Naive thymus-derived CD4-positive, alpha-beta T cell (primary cell): ENCODE measurements around the gene GHRHR. TPM values are rescaled to one million over a fixed set of nuclear protein-coding genes. Genes with fewer than 3 reads are reported as not detected.

Experiments used
- ATAC-seq: fragments of 150-1000 bp; cut with Tn5 transposase; 2 replicates; pipeline ENCODE4 v1.10.0; 2021; ENCODE audit warnings: mild to moderate bottlenecking, moderate library complexity
- CTCF ChIA-PET: fragments of 350-600 bp; sonication (Branson Sonifier 250); formaldehyde crosslinking; loops from one replicate; lab custom pipeline; 2021; ENCODE audit warnings: antibody characterized with exemption; lab: Charles Lee
- POLR2A ChIA-PET: fragments of 350-600 bp; sonication (Branson Sonifier 250); formaldehyde crosslinking; loops from one replicate; lab custom pipeline; 2021; ENCODE audit warnings: antibody characterized with exemption, inconsistent platforms; lab: Charles Lee
- DNase-seq, 9 donors: peaks; one replicate each; pipeline versions ENCODE4 v3.0.0 to v3.0.0-alpha.2; 2020 to 2022; ENCODE audit warnings: mixed read lengths in 1 of 9
- H3K27ac ChIP-seq: one replicate; pipeline ENCODE4 v1.7.0; 2013; ENCODE audit warnings: mild to moderate bottlenecking, low read depth, low read length, moderate library complexity
- H3K27me3 ChIP-seq, 2 donors: one replicate each; pipeline ENCODE4 v1.7.0; 2013; ENCODE audit warnings: low read length in 2 of 2, mild to moderate bottlenecking in 2 of 2, moderate library complexity in 2 of 2; ENCODE audit not compliant: control insufficient read depth in 2 of 2, insufficient read depth in 2 of 2
- H3K36me3 ChIP-seq, 3 experiments: 1 replicate in 2 of 3; 2 replicates in 1 of 3; pipeline ENCODE4 v1.7.0; 2013; ENCODE audit warnings: low read length in 3 of 3, mild to moderate bottlenecking in 3 of 3, moderate library complexity in 1 of 3; ENCODE audit not compliant: insufficient read depth in 3 of 3, control insufficient read depth in 2 of 3
- H3K4me1 ChIP-seq, 2 donors: one replicate each; pipeline ENCODE4 v1.7.0; 2013; ENCODE audit warnings: low read length in 2 of 2, mild to moderate bottlenecking in 2 of 2, moderate library complexity in 1 of 2; ENCODE audit not compliant: control insufficient read depth in 2 of 2, insufficient read depth in 2 of 2
- H3K4me3 ChIP-seq: 2 replicates; pipeline ENCODE4 v1.7.0; 2013; ENCODE audit warnings: mild to moderate bottlenecking, low read length
- H3K9me3 ChIP-seq, 3 experiments: 1 replicate in 2 of 3; 2 replicates in 1 of 3; pipeline ENCODE4 v1.7.0; 2013; ENCODE audit warnings: low read length in 3 of 3; ENCODE audit not compliant: control insufficient read depth in 2 of 3
- H3K27ac Mint-ChIP-seq, 9 donors: one replicate each; pipeline ENCODE4 v1.8.0; 2020 to 2022; ENCODE audit warnings: mixed read lengths in 9 of 9, mild to moderate bottlenecking in 8 of 9, moderate library complexity in 5 of 9, inconsistent platforms in 2 of 9
- H3K27me3 Mint-ChIP-seq, 5 donors: one replicate each; pipeline ENCODE4 v1.8.0; 2021 to 2022; ENCODE audit warnings: mixed read lengths in 5 of 5, mild to moderate bottlenecking in 1 of 5
- H3K36me3 Mint-ChIP-seq, 5 donors: one replicate each; pipeline ENCODE4 v1.8.0; 2020 to 2022; ENCODE audit warnings: mixed read lengths in 5 of 5, mild to moderate bottlenecking in 3 of 5, inconsistent platforms in 1 of 5
- H3K4me1 Mint-ChIP-seq, 7 donors: one replicate each; pipeline ENCODE4 v1.8.0; 2020 to 2022; ENCODE audit warnings: mixed read lengths in 7 of 7, mild to moderate bottlenecking in 3 of 7, inconsistent platforms in 1 of 7
- H3K4me3 Mint-ChIP-seq, 10 donors: one replicate each; pipeline ENCODE4 v1.8.0; 2020 to 2022; ENCODE audit warnings: mild to moderate bottlenecking in 10 of 10, mixed read lengths in 10 of 10, moderate library complexity in 6 of 10, inconsistent platforms in 2 of 10
- H3K9me3 Mint-ChIP-seq, 11 donors: one replicate each; pipeline ENCODE4 v1.8.0; 2020 to 2022; ENCODE audit warnings: mixed read lengths in 11 of 11, mild to moderate bottlenecking in 4 of 11, inconsistent platforms in 1 of 11, moderate library complexity in 1 of 11
- intact Hi-C, 2 donors: fragments of 100-400 bp; cut with micrococcal nuclease; formaldehyde crosslinking; loops; one replicate each; pipeline ENCODE4 v1.15.1; 2023
- polyA plus RNA-seq, 2 donors: library from polyadenylated mRNA; unstranded; fragments of 300-500 nt; fragmentation: Illumina TruSeq; gene quantifications; one replicate each; pipeline ENCODE4 v1.2.3, GENCODE V29; 2021
- total RNA-seq, 6 experiments: library from RNA in 5 of 6; stranded (reverse) in 5 of 6; gene quantifications; 1 replicate in 5 of 6; 2 replicates in 1 of 6; pipeline ENCODE4 v1.2.3 and lab custom pipeline; 2021 to 2026

Gene GHRHR
- total and polyA plus RNA-seq, 7 experiments from 2014 or later: not detected

GRCh38 chr7:30923009-30923773 is 40.6 kb upstream of the GHRHR start:
- Histone ChIP-seq H3K36me3 (no peaks in the 10 kb centered on the region), H3K9me3 (no peaks in the 10 kb centered on the region), H3K4me1 (no peaks in the 10 kb centered on the region), H3K27me3 (no peaks in the 10 kb centered on the region), H3K4me3 (no peak overlapping the region), H3K27ac (no peak overlapping the region)
- peaks cover 0 to 2% (median 0%) of the 10 kb centered on the region in 7 donors for H3K4me1 Mint-ChIP-seq
- H3K27me3 Mint-ChIP-seq: no peaks in the 10 kb centered on the region
- intact Hi-C loops: no loop called here
- ATAC-seq: no peak
- H3K27ac Mint-ChIP-seq: no peak overlapping the region
- H3K9me3 Mint-ChIP-seq: peaks cover 0 to 8% (median 3%) of the 10 kb centered on the region in 11 donors
- H3K36me3 Mint-ChIP-seq: no peaks in the 10 kb centered on the region
- DNase-seq: peak in 1 of 9 donors; percentile 12
- ChIA-PET CTCF (no interaction called here), POLR2A (no interaction called here)
- H3K4me3 Mint-ChIP-seq: no peak overlapping the region

GRCh38 chr7:30923774-30924413 is 39.9 kb upstream of the GHRHR start:
- POLR2A ChIA-PET: no interaction called here
- CTCF ChIA-PET: no interaction called here

GRCh38 chr7:30924624-30925023 is 39.1 kb upstream of the GHRHR start:
- no peaks in the 10 kb centered on the region for H3K27me3 Mint-ChIP-seq
- intact Hi-C loops: no loop called here
- H3K9me3 Mint-ChIP-seq: peaks cover 0 to 8% (median 3%) of the 10 kb centered on the region in 11 donors
- POLR2A ChIA-PET: no interaction called here
- H3K36me3 Mint-ChIP-seq: no peaks in the 10 kb centered on the region
- DNase-seq (peak in 1 of 9 donors; percentile 8), ATAC-seq (no peak)
- H3K27ac ChIP-seq: no peak overlapping the region
- H3K36me3 ChIP-seq: no peaks in the 10 kb centered on the region
- no peak overlapping the region for H3K27ac Mint-ChIP-seq
- no peaks in the 10 kb centered on the region for H3K27me3 ChIP-seq
- peaks cover 0 to 2% (median 0%) of the 10 kb centered on the region in 7 donors for H3K4me1 Mint-ChIP-seq
- H3K4me3 Mint-ChIP-seq: no peak overlapping the region
- H3K4me3 ChIP-seq: no peak overlapping the region
- CTCF ChIA-PET: no interaction called here
- no peaks in the 10 kb centered on the region for H3K9me3 ChIP-seq
- no peaks in the 10 kb centered on the region for H3K4me1 ChIP-seq

More at GRCh38 chr7:30923774-30924413, 39.9 kb upstream of the GHRHR start:
- intact Hi-C loops: no loop called here
- peaks cover 0 to 8% (median 3%) of the 10 kb centered on the region in 11 donors for H3K9me3 Mint-ChIP-seq
- H3K36me3 Mint-ChIP-seq: no peaks in the 10 kb centered on the region
- no peaks in the 10 kb centered on the region for H3K36me3 ChIP-seq
- H3K27ac Mint-ChIP-seq: peak overlapping the region in 1 of 9 donors; percentile 62
- peak; percentile 12 for ATAC-seq
- H3K27me3 Mint-ChIP-seq: no peaks in the 10 kb centered on the region
- no peaks in the 10 kb centered on the region for H3K9me3 ChIP-seq
- no peaks in the 10 kb centered on the region for H3K4me1 ChIP-seq
- no peak overlapping the region for H3K27ac ChIP-seq
- no peak overlapping the region for H3K4me3 Mint-ChIP-seq
- no peaks in the 10 kb centered on the region for H3K27me3 ChIP-seq
- DNase-seq: peak in 1 of 9 donors; percentile 8
- peaks cover 0 to 2% (median 0%) of the 10 kb centered on the region in 7 donors for H3K4me1 Mint-ChIP-seq
- H3K4me3 ChIP-seq: no peak overlapping the region

- Histone ChIP-seq H3K9me3 (no peaks in the 10 kb centered on the region), H3K4me3 (no peak overlapping the region)
- peak in 1 of 9 donors; percentile 10 for DNase-seq
These were observed 38.6 kb upstream of the GHRHR start for GRCh38 chr7:30925117-30925516.

GRCh38 chr7:30925913-30926312 is 37.8 kb upstream of the GHRHR start:
- no peak overlapping the region for H3K27ac ChIP-seq
- DNase-seq (peak in 1 of 9 donors; percentile 8), ATAC-seq (no peak)
- H3K9me3 ChIP-seq: no peaks in the 10 kb centered on the region
- ChIA-PET CTCF (no interaction called here), POLR2A (no interaction called here)
- H3K4me3 Mint-ChIP-seq: no peak overlapping the region
- H3K4me1 Mint-ChIP-seq: peaks cover 0 to 2% (median 0%) of the 10 kb centered on the region in 7 donors
- H3K4me1 ChIP-seq: no peaks in the 10 kb centered on the region
- H3K27ac Mint-ChIP-seq: no peak overlapping the region
- peaks cover 0 to 5% (median 0%) of the 10 kb centered on the region in 5 donors for H3K27me3 Mint-ChIP-seq
- H3K9me3 Mint-ChIP-seq: peaks cover 0 to 8% (median 3%) of the 10 kb centered on the region in 11 donors
- H3K27me3 ChIP-seq: no peaks in the 10 kb centered on the region
- H3K36me3 ChIP-seq: no peaks in the 10 kb centered on the region
- H3K36me3 Mint-ChIP-seq: no peaks in the 10 kb centered on the region
- intact Hi-C loops: no loop called here
- H3K4me3 ChIP-seq: no peak overlapping the region

More at GRCh38 chr7:30925117-30925516, 38.6 kb upstream of the GHRHR start:
- Mint-ChIP-seq H3K36me3 (no peaks in the 10 kb centered on the region), H3K4me1 (peaks cover 0 to 2% (median 0%) of the 10 kb centered on the region in 7 donors), H3K9me3 (peaks cover 0 to 8% (median 3%) of the 10 kb centered on the region in 11 donors), H3K4me3 (no peak overlapping the region), H3K27ac (no peak overlapping the region), H3K27me3 (peaks cover 0 to 4% (median 0%) of the 10 kb centered on the region in 5 donors)
- H3K4me1 ChIP-seq: no peaks in the 10 kb centered on the region
- ChIA-PET CTCF (no interaction called here), POLR2A (no interaction called here)
- ATAC-seq: no peak
- intact Hi-C loops: no loop called here
- no peak overlapping the region for H3K27ac ChIP-seq
- no peaks in the 10 kb centered on the region for H3K27me3 ChIP-seq
- no peaks in the 10 kb centered on the region for H3K36me3 ChIP-seq

GRCh38 chr7:30926313-30926712 is 37.4 kb upstream of the GHRHR start:
- POLR2A ChIA-PET: no interaction called here
- intact Hi-C loops: no loop called here
- H3K4me3 Mint-ChIP-seq: no peak overlapping the region
- no peaks in the 10 kb centered on the region for H3K27me3 ChIP-seq
- ATAC-seq: no peak
- H3K36me3 Mint-ChIP-seq: no peaks in the 10 kb centered on the region
- H3K4me3 ChIP-seq: no peak overlapping the region
- CTCF ChIA-PET: no interaction called here
- no peaks in the 10 kb centered on the region for H3K9me3 ChIP-seq
- H3K4me1 Mint-ChIP-seq: peaks cover 0 to under 1% (median 0%) of the 10 kb centered on the region in 7 donors
- no peaks in the 10 kb centered on the region for H3K36me3 ChIP-seq
- no peak for DNase-seq
- peaks cover 0 to 5% (median 0%) of the 10 kb centered on the region in 5 donors for H3K27me3 Mint-ChIP-seq
- no peak overlapping the region for H3K27ac Mint-ChIP-seq
- H3K4me1 ChIP-seq: no peaks in the 10 kb centered on the region
- H3K27ac ChIP-seq: no peak overlapping the region
- peaks cover 0 to 8% (median 3%) of the 10 kb centered on the region in 11 donors for H3K9me3 Mint-ChIP-seq
